Measurements from ENCODE around the gene ENO4. TPM values are rescaled to one million over a fixed set of nuclear protein-coding genes. Genes with fewer than 3 reads are reported as not detected.

Gene ENO4
- total and polyA plus RNA-seq, 9 donors = 0.30 to 2.8 (median 0.72) TPM

- TF ChIP-seq EP300 (IDR thresholded peaks at IDR 0.05) (no peak), CTCF (IDR thresholded peaks at IDR 0.05) (no peak), POLR2A (IDR thresholded peaks at IDR 0.05) (no peak)
- H3K9me3 ChIP-seq = no peaks in the 10 kb centered on the region
- H3K27me3 ChIP-seq = no peaks in the 10 kb centered on the region
- intact Hi-C loops (cut with DNase I) = no loop called here
- no peaks in the 10 kb centered on the region for H3K36me3 ChIP-seq
- no peaks in the 10 kb centered on the region for H3K4me1 ChIP-seq (ENCODE audit: insufficient read depth)
- no peak for DNase-seq
- 81 to 89% (median 86%) methylated on average over 7 of the region's 7 CpGs for WGBS, 3 donors
- no peak overlapping the region for H3K4me3 ChIP-seq
- no peak overlapping the region for H3K27ac ChIP-seq
Measured at GRCh38 chr10:116879817-116880216, 30.5 kb downstream of the ENO4 start.

- no peak overlapping the region for H3K27ac ChIP-seq
- WGBS, 3 donors = 72 to 76% (median 74%) methylated on average over 10 of the region's 10 CpGs
- H3K9me3 ChIP-seq = no peaks in the 10 kb centered on the region
- no peaks in the 10 kb centered on the region for H3K27me3 ChIP-seq
- no peak for DNase-seq
- H3K4me1 ChIP-seq (ENCODE audit: insufficient read depth) = no peaks in the 10 kb centered on the region
- intact Hi-C loops (cut with DNase I) = no loop called here
- H3K36me3 ChIP-seq = no peaks in the 10 kb centered on the region
- H3K4me3 ChIP-seq = no peak overlapping the region
- TF ChIP-seq CTCF (IDR thresholded peaks at IDR 0.05) = no peak
- no peak for TF ChIP-seq EP300 (IDR thresholded peaks at IDR 0.05)
Measured at GRCh38 chr10:116880716-116881482, 31.6 kb downstream of the ENO4 start.

- 76 to 83% (median 80%) methylated on average over 2 of the region's 2 CpGs for WGBS, 3 donors
- no peaks in the 10 kb centered on the region for H3K4me1 ChIP-seq (ENCODE audit: insufficient read depth)
- intact Hi-C loops (cut with DNase I) = no loop called here
- no peak for TF ChIP-seq POLR2A (IDR thresholded peaks at IDR 0.05)
- no peaks in the 10 kb centered on the region for H3K36me3 ChIP-seq
- no peaks in the 10 kb centered on the region for H3K27me3 ChIP-seq
- DNase-seq = no peak
- H3K4me3 ChIP-seq = no peak overlapping the region
- no peaks in the 10 kb centered on the region for H3K9me3 ChIP-seq
- H3K27ac ChIP-seq = no peak overlapping the region
Measured at GRCh38 chr10:116882639-116883038, 33.3 kb downstream of the ENO4 start.

- Histone ChIP-seq H3K4me3 (no peak overlapping the region), H3K27me3 (no peaks in the 10 kb centered on the region), H3K36me3 (no peaks in the 10 kb centered on the region), H3K9me3 (no peaks in the 10 kb centered on the region), H3K27ac (no peak overlapping the region), H3K4me1 (ENCODE audit: insufficient read depth) (no peaks in the 10 kb centered on the region)
- intact Hi-C loops (cut with DNase I) = no loop called here
- no peak for DNase-seq
- WGBS, 3 donors = 91 to 95% (median 92%) methylated on average over 4 of the region's 4 CpGs
- TF ChIP-seq CTCF (IDR thresholded peaks at IDR 0.05) (no peak), POLR2A (IDR thresholded peaks at IDR 0.05) (no peak), EP300 (IDR thresholded peaks at IDR 0.05) (no peak)
Measured at GRCh38 chr10:116886772-116887171, 37.5 kb downstream of the ENO4 start.

- H3K27ac ChIP-seq = no peak overlapping the region
- no peaks in the 10 kb centered on the region for H3K9me3 ChIP-seq
- WGBS, 3 donors = 66 to 71% (median 70%) methylated on average over 7 of the region's 7 CpGs
- peak in 1 of 5 donors; percentile 51 for DNase-seq
- no peaks in the 10 kb centered on the region for H3K36me3 ChIP-seq
- no peaks in the 10 kb centered on the region for H3K4me1 ChIP-seq (ENCODE audit: insufficient read depth)
- no peak overlapping the region for H3K4me3 ChIP-seq
- intact Hi-C loops (cut with DNase I) = no loop called here
- H3K27me3 ChIP-seq = no peaks in the 10 kb centered on the region
- TF ChIP-seq POLR2A (IDR thresholded peaks at IDR 0.05) (no peak), EP300 (IDR thresholded peaks at IDR 0.05) (no peak), CTCF (IDR thresholded peaks at IDR 0.05) (no peak)
Measured at GRCh38 chr10:116888380-116889055, 39.2 kb downstream of the ENO4 start.

All from ovary (tissue), 9 donors.